GM12878 (cell line): ENCODE results near the gene PAF1. TPM values are rescaled to one million over a fixed set of nuclear protein-coding genes. Genes with fewer than 3 reads are reported as not detected.

Experiments used
- CHD1 ChIP-seq: IDR thresholded peaks from 2 replicates; pipeline ENCODE4 v1.6.1; 2012; ENCODE audit warnings: low read depth, low read length, improper control_type of control experiment
- ESRRA ChIP-seq: IDR thresholded peaks from 2 replicates; pipeline ENCODE4 v1.6.1; 2012; ENCODE audit warnings: mild to moderate bottlenecking, low read length, improper control_type of control experiment
- ETV6 ChIP-seq, 2 experiments: fragments of 450-650 bp in 1 of 2; IDR thresholded peaks in 1 of 2; conservative IDR thresholded peaks in 1 of 2; 2 replicates each; pipeline ENCODE4 v1.6.1; 2014; ENCODE audit warnings: antibody characterized with exemption in 1 of 2, borderline replicate concordance in 1 of 2, low read depth in 1 of 2, mild to moderate bottlenecking in 1 of 2, moderate library complexity in 1 of 2
- FOXM1 ChIP-seq: IDR thresholded peaks from 2 replicates; pipeline ENCODE4 v1.6.1; 2012; ENCODE audit warnings: low read depth, mild to moderate bottlenecking, inconsistent platforms, low read length, moderate library complexity
- HDAC2 ChIP-seq: fragments of 200-600 bp; sonication (generic); IDR thresholded peaks from 2 replicates; pipeline ENCODE4 v1.6.1; 2017
- MYB ChIP-seq: fragments of 150-350 bp; IDR thresholded peaks from 2 replicates; pipeline ENCODE4 v1.6.1; 2014; ENCODE audit warnings: mild to moderate bottlenecking, low read depth, low read length, borderline replicate concordance
- NFIC ChIP-seq: IDR thresholded peaks from 2 replicates; pipeline ENCODE4 v1.6.1; 2012; ENCODE audit warnings: low read depth, mild to moderate bottlenecking, inconsistent platforms, low read length, moderate library complexity
- PAX8 ChIP-seq: fragments of 450-650 bp; IDR thresholded peaks from 2 replicates; pipeline ENCODE4 v1.6.1; 2017; ENCODE audit warnings: mild to moderate bottlenecking, moderate library complexity
- RUNX3 ChIP-seq: IDR thresholded peaks from 2 replicates; pipeline ENCODE4 v1.6.1; 2012; ENCODE audit warnings: low read length, inconsistent platforms
- SIN3A ChIP-seq: IDR thresholded peaks from 2 replicates; pipeline ENCODE4 v1.6.1; 2012; ENCODE audit warnings: low read depth, low read length, improper control_type of control experiment
- SREBF2 ChIP-seq: IDR thresholded peaks from 2 replicates; pipeline ENCODE4 v1.6.1; 2012; ENCODE audit warnings: mild to moderate bottlenecking, low read length
- STAT1 ChIP-seq: fragments of 450-650 bp; conservative IDR thresholded peaks from 2 replicates; pipeline ENCODE4 v1.6.1; 2014; ENCODE audit warnings: antibody characterized with exemption, mild to moderate bottlenecking
- STAT3 ChIP-seq: IDR thresholded peaks from 2 replicates; pipeline ENCODE4 v1.6.1; 2011; ENCODE audit warnings: low read depth, low read length, improper control_type of control experiment
- TCF3 ChIP-seq: IDR thresholded peaks from 2 replicates; pipeline ENCODE4 v1.6.1; 2012; ENCODE audit warnings: low read depth, mild to moderate bottlenecking, low read length, borderline replicate concordance; ENCODE audit not compliant: insufficient read depth
- ZNF207 ChIP-seq: fragments of 450-650 bp; IDR thresholded peaks from 2 replicates; pipeline ENCODE4 v1.6.1; 2014; ENCODE audit warnings: antibody characterized with exemption, mild to moderate bottlenecking, borderline replicate concordance
- polyA plus RNA-seq, 11 experiments: library from polyadenylated mRNA; depleted of rRNA in 4 of 11; unstranded in 6 of 11; stranded (reverse) in 5 of 11; fragments of >200 nt; fragmentation: Nextera tagmentation in 4 of 11; fragmentation: Illumina TruSeq in 1 of 11; extraction: Ambion mirVana in 4 of 11; extraction: Trizol in 1 of 11; gene quantifications; 1 replicate in 1 of 11; 2 replicates in 10 of 11; pipeline versions ENCODE4 v1.2.1 to v1.2.3, GENCODE V29; 2011 to 2016; ENCODE audit warnings: inconsistent platforms in 2 of 11, missing spikeins in 2 of 11, low read depth in 1 of 11
- total RNA-seq, 4 experiments: library from RNA; depleted of rRNA in 3 of 4; stranded (reverse); fragments of >200 nt in 3 of 4; fragmentation: Illumina TruSeq in 1 of 4; extraction: Trizol in 1 of 4; gene quantifications; 2 replicates each; pipeline versions ENCODE4 v1.2.1 to v1.2.3, GENCODE V29; 2013 to 2021
- TF ChIP-seq, protein P1 (sequence below): fragments of 450-650 bp; IDR thresholded peaks from 2 replicates; pipeline ENCODE4 v1.6.1; 2017; ENCODE audit warnings: low read depth, mild to moderate bottlenecking, moderate library complexity
- TF ChIP-seq, protein P2 (sequence below): IDR thresholded peaks from 2 replicates; pipeline ENCODE4 v1.6.1; 2011; ENCODE audit warnings: mild to moderate bottlenecking, low read depth, low read length, moderate library complexity; ENCODE audit not compliant: insufficient replicate concordance
- TF ChIP-seq, protein P3 (sequence below): fragments of 450-650 bp; IDR thresholded peaks from 2 replicates; pipeline ENCODE4 v1.6.1; 2017; ENCODE audit warnings: borderline replicate concordance
- TF ChIP-seq, protein P4 (sequence below): fragments of 450-650 bp; IDR thresholded peaks from 2 replicates; pipeline ENCODE4 v1.6.1; 2017; ENCODE audit warnings: mild to moderate bottlenecking
- TF ChIP-seq, protein P5 (sequence below): IDR thresholded peaks from 2 replicates; pipeline ENCODE4 v1.6.1; 2011; ENCODE audit warnings: low read depth, mild to moderate bottlenecking, low read length, moderate library complexity, borderline replicate concordance; ENCODE audit errors: extremely low read depth
- TF ChIP-seq, protein P6 (sequence below): IDR thresholded peaks from 2 replicates; pipeline ENCODE4 v1.6.1; 2012; ENCODE audit warnings: low read depth, low read length, improper control_type of control experiment

Gene PAF1
- total and polyA plus RNA-seq, 10 of the 15 experiments (the other 5 are each of a cell fraction or from before 2014, with no cell fraction given) = 1.7 to 45.8 (median 39.6) TPM

DNA sequence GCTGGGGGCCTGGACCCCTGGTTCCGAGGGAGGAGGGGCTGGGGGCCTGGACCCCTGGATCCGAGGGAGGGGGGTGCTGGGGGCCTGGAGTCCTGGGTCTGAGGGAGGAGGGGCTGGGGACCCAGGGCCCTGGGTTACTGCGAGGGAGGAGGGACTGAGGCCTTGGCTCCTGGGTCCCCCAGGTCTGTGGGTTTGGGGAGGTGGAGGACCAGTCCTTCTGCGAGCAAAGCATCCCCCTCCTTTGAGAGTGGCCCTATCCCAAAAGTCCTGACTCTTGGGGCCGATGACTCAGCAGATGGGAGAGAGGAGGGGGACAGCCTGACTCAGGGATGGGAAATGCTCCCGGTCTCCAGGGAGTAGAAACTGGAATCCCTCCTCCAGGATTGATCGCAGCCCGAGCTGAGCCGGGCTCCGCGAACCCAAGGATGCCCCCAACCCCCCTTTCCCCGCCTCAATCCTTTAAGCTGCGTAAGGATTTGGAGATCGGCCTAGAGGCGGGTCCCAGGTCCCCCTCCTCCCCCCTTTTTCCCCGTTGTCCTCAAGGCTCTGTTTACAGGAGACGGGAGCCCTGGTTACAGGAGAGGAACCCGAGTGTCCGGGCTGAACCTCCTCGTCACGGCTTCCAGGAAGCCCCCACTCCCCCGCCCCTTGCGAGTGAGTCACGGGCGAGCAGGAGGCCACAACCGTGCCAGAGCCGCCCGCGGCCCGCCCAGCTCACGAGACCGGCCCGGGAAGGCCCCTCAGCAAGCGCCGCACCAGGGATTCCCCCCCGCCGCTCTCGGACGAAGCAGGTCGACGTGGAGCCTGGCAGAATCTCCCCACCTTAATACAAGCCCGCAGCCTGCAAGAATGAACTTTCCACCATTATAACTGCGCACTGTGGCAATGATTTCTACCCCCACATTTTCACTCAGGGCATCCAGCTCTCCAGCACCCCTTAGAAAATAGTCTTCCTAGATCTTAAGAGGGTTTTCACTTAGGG is 12.7 kb upstream of the PAF1 start (continued):
- TF ChIP-seq STAT3 (no peak), HDAC2 (no peak), MYB (no peak), ZNF207 (peak; percentile 80), STAT1 (no peak), CHD1 (no peak), ESRRA (no peak), SIN3A (peak; percentile 57; the same call in 1 of the 2 replicates), TCF3 (0 out of 2 replicates have a peak, but pooled peaks have one; percentile 35), ETV6 (conservative IDR thresholded peaks at IDR 0.05 in 1 of 2, IDR thresholded peaks at IDR 0.05 in 1 of 2; ENCODE audit: borderline replicate concordance in 1 of 2, low read depth in 1 of 2) (peak in 1 of 2 experiments; percentile 69; a peak in 2 of 4 replicates), FOXM1 (no peak), RUNX3 (no peak), SREBF2 (no peak), NFIC (no peak), PAX8 (no peak)
- TF ChIP-seq, protein P1, sequence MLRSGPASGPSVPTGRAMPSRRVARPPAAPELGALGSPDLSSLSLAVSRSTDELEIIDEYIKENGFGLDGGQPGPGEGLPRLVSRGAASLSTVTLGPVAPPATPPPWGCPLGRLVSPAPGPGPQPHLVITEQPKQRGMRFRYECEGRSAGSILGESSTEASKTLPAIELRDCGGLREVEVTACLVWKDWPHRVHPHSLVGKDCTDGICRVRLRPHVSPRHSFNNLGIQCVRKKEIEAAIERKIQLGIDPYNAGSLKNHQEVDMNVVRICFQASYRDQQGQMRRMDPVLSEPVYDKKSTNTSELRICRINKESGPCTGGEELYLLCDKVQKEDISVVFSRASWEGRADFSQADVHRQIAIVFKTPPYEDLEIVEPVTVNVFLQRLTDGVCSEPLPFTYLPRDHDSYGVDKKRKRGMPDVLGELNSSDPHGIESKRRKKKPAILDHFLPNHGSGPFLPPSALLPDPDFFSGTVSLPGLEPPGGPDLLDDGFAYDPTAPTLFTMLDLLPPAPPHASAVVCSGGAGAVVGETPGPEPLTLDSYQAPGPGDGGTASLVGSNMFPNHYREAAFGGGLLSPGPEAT = peak; percentile 92
- TF ChIP-seq, protein P2, sequence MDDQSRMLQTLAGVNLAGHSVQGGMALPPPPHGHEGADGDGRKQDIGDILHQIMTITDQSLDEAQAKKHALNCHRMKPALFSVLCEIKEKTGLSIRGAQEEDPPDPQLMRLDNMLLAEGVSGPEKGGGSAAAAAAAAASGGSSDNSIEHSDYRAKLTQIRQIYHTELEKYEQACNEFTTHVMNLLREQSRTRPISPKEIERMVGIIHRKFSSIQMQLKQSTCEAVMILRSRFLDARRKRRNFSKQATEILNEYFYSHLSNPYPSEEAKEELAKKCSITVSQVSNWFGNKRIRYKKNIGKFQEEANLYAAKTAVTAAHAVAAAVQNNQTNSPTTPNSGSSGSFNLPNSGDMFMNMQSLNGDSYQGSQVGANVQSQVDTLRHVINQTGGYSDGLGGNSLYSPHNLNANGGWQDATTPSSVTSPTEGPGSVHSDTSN = peak; percentile 24
- TF ChIP-seq, protein P3, sequence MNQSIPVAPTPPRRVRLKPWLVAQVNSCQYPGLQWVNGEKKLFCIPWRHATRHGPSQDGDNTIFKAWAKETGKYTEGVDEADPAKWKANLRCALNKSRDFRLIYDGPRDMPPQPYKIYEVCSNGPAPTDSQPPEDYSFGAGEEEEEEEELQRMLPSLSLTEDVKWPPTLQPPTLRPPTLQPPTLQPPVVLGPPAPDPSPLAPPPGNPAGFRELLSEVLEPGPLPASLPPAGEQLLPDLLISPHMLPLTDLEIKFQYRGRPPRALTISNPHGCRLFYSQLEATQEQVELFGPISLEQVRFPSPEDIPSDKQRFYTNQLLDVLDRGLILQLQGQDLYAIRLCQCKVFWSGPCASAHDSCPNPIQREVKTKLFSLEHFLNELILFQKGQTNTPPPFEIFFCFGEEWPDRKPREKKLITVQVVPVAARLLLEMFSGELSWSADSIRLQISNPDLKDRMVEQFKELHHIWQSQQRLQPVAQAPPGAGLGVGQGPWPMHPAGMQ = no peak
- TF ChIP-seq, protein P4, sequence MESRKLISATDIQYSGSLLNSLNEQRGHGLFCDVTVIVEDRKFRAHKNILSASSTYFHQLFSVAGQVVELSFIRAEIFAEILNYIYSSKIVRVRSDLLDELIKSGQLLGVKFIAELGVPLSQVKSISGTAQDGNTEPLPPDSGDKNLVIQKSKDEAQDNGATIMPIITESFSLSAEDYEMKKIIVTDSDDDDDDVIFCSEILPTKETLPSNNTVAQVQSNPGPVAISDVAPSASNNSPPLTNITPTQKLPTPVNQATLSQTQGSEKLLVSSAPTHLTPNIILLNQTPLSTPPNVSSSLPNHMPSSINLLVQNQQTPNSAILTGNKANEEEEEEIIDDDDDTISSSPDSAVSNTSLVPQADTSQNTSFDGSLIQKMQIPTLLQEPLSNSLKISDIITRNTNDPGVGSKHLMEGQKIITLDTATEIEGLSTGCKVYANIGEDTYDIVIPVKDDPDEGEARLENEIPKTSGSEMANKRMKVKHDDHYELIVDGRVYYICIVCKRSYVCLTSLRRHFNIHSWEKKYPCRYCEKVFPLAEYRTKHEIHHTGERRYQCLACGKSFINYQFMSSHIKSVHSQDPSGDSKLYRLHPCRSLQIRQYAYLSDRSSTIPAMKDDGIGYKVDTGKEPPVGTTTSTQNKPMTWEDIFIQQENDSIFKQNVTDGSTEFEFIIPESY = no peak
- TF ChIP-seq, protein P5, sequence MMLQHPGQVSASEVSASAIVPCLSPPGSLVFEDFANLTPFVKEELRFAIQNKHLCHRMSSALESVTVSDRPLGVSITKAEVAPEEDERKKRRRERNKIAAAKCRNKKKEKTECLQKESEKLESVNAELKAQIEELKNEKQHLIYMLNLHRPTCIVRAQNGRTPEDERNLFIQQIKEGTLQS = no peak
- TF ChIP-seq, protein P6, sequence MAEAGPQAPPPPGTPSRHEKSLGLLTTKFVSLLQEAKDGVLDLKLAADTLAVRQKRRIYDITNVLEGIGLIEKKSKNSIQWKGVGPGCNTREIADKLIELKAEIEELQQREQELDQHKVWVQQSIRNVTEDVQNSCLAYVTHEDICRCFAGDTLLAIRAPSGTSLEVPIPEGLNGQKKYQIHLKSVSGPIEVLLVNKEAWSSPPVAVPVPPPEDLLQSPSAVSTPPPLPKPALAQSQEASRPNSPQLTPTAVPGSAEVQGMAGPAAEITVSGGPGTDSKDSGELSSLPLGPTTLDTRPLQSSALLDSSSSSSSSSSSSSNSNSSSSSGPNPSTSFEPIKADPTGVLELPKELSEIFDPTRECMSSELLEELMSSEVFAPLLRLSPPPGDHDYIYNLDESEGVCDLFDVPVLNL = no peak
